IMR-90 (cell line): ENCODE data around the gene TUBGCP3. TPM values are rescaled to one million over a fixed set of nuclear protein-coding genes. Genes with fewer than 3 reads are reported as not detected.

Experiments used
- ATAC-seq: fragments of 200-7000 bp; cut with Tn5 transposase; 2 replicates; pipeline ENCODE4 v1.9.1; 2020; ENCODE audit warnings: low read depth, mild to moderate bottlenecking, moderate library complexity
- BruUV-seq: library from RNA; stranded (reverse); fragments of 400-500 nt; replicated peaks from 2 replicates; lab custom pipeline; 2021; lab: Mats Ljungman, UMichigan
- CTCF ChIA-PET: fragments of 300-600 bp; formaldehyde crosslinking; extraction: SDS; loops from one replicate; lab custom pipeline; 2021; ENCODE audit warnings: antibody characterized with exemption; lab: Yijun Ruan, JAX
- POLR2A ChIA-PET: fragments of 300-600 bp; sonication (Branson Sonifier 250); formaldehyde crosslinking; loops from one replicate; lab custom pipeline; 2022; ENCODE audit warnings: antibody characterized with exemption; ENCODE audit not compliant: unreplicated experiment; lab: Charles Lee
- DNase-seq: peaks from one replicate; pipeline ENCODE4 v3.0.0; 2013
- H2AFZ ChIP-seq: replicated peaks from 2 replicates; pipeline ENCODE3; 2013; ENCODE audit warnings: low read length, mild to moderate bottlenecking; ENCODE audit not compliant: poor library complexity
- H2AK5ac ChIP-seq: 2 replicates; pipeline ENCODE4 v1.6.1; 2013; ENCODE audit warnings: low read depth, low read length, inconsistent platforms
- H2AK9ac ChIP-seq: replicated peaks from 2 replicates; pipeline ENCODE3; 2013; ENCODE audit warnings: mild to moderate bottlenecking, low read depth, low read length, moderate library complexity; ENCODE audit not compliant: poor library complexity
- H2BK120ac ChIP-seq: 2 replicates; pipeline ENCODE4 v1.6.1; 2013; ENCODE audit warnings: low read depth, low read length, inconsistent platforms
- H2BK15ac ChIP-seq: 3 replicates; pipeline ENCODE4 v1.6.1; 2013; ENCODE audit warnings: low read depth, low read length, inconsistent platforms
- H2BK20ac ChIP-seq: 2 replicates; pipeline ENCODE4 v1.6.1; 2013; ENCODE audit warnings: low read depth, mild to moderate bottlenecking, inconsistent platforms, low read length, moderate library complexity
- H2BK5ac ChIP-seq: 2 replicates; pipeline ENCODE4 v1.6.1; 2013; ENCODE audit warnings: mild to moderate bottlenecking, low read depth, low read length, inconsistent platforms; ENCODE audit not compliant: poor library complexity, severe bottlenecking
- H3K14ac ChIP-seq: replicated peaks from 2 replicates; pipeline ENCODE4 v1.6.1; 2013; ENCODE audit warnings: low read depth, low read length, inconsistent platforms
- H3K18ac ChIP-seq: 2 replicates; pipeline ENCODE4 v1.6.1; 2013; ENCODE audit warnings: low read depth, low read length, control low read depth
- H3K23ac ChIP-seq: 2 replicates; pipeline ENCODE4 v1.6.1; 2013; ENCODE audit warnings: low read depth, low read length, inconsistent platforms
- H3K27ac ChIP-seq: 2 replicates; pipeline ENCODE4 v1.5.1; 2013; ENCODE audit warnings: mild to moderate bottlenecking, control low read depth, low read length; ENCODE audit not compliant: insufficient read depth
- H3K27me3 ChIP-seq: 2 replicates; pipeline ENCODE4 v1.6.1; 2013; ENCODE audit warnings: low read length; ENCODE audit not compliant: control insufficient read depth, insufficient read depth
- H3K36me3 ChIP-seq: 2 replicates; pipeline ENCODE4 v1.6.1; 2013; ENCODE audit warnings: low read length, mixed read lengths; ENCODE audit not compliant: control insufficient read depth, insufficient read depth
- H3K4ac ChIP-seq: 2 replicates; pipeline ENCODE4 v1.6.1; 2013; ENCODE audit warnings: low read depth, low read length, inconsistent platforms
- H3K4me1 ChIP-seq: 2 replicates; pipeline ENCODE4 v1.6.1; 2013; ENCODE audit warnings: low read length, mixed read lengths; ENCODE audit not compliant: control insufficient read depth, insufficient read depth
- H3K4me2 ChIP-seq: 2 replicates; pipeline ENCODE4 v1.6.1; 2013; ENCODE audit warnings: low read depth, mild to moderate bottlenecking, control low read depth, low read length, moderate library complexity
- H3K4me3 ChIP-seq: 2 replicates; pipeline ENCODE4 v1.5.1; 2013; ENCODE audit warnings: low read depth, mild to moderate bottlenecking, control low read depth, low read length, moderate library complexity; ENCODE audit not compliant: insufficient read depth
- H3K56ac ChIP-seq: 2 replicates; pipeline ENCODE4 v1.6.1; 2013; ENCODE audit warnings: low read length, inconsistent platforms; ENCODE audit not compliant: insufficient read depth; ENCODE audit errors: extremely low read depth
- H3K79me1 ChIP-seq, 2 experiments: 2 replicates each; pipeline ENCODE4 v1.6.1; 2013; ENCODE audit warnings: low read length in 2 of 2, inconsistent platforms in 1 of 2, low read depth in 1 of 2
- H3K9ac ChIP-seq: 2 replicates; pipeline ENCODE4 v1.6.1; 2013; ENCODE audit warnings: low read depth, low read length, control low read depth
- H3K9me1 ChIP-seq: 2 replicates; pipeline ENCODE4 v1.6.1; 2013; ENCODE audit warnings: low read length, inconsistent platforms; ENCODE audit not compliant: insufficient read depth
- H3K9me3 ChIP-seq: 2 replicates; pipeline ENCODE4 v1.6.1; 2013; ENCODE audit warnings: low read length; ENCODE audit not compliant: control insufficient read depth, insufficient read depth
- H4K20me1 ChIP-seq: 2 replicates; pipeline ENCODE4 v1.6.1; 2013; ENCODE audit warnings: low read length, inconsistent platforms; ENCODE audit not compliant: insufficient read depth
- H4K5ac ChIP-seq: 2 replicates; pipeline ENCODE4 v1.6.1; 2013; ENCODE audit warnings: mild to moderate bottlenecking, low read depth, low read length, control low read depth
- H4K8ac ChIP-seq, 2 experiments: 2 replicates each; pipeline ENCODE4 v1.6.1; 2013; ENCODE audit warnings: low read depth in 2 of 2, low read length in 2 of 2, control low read depth in 1 of 2, inconsistent platforms in 1 of 2
- H4K91ac ChIP-seq: 2 replicates; pipeline ENCODE4 v1.6.1; 2013; ENCODE audit warnings: low read depth, low read length, inconsistent platforms; ENCODE audit not compliant: insufficient read depth
- BHLHE40 ChIP-seq: fragments of 150-350 bp; IDR thresholded peaks from 2 replicates; pipeline ENCODE4 v1.6.1; 2016; ENCODE audit warnings: mild to moderate bottlenecking, low read depth, low read length
- CHD1 ChIP-seq: IDR thresholded peaks from 2 replicates; pipeline ENCODE4 v1.6.1; 2012; ENCODE audit warnings: low read depth, low read length, improper control_type of control experiment
- FOS ChIP-seq: fragments of 150-350 bp; IDR thresholded peaks from 2 replicates; pipeline ENCODE4 v1.6.1; 2016; ENCODE audit warnings: low read depth, low read length
- MAFK ChIP-seq: IDR thresholded peaks from 2 replicates; pipeline ENCODE4 v1.6.1; 2012; ENCODE audit warnings: low read depth, low read length, improper control_type of control experiment
- POLR2A ChIP-seq: IDR thresholded peaks from 2 replicates; pipeline ENCODE4 v1.6.1; 2012; ENCODE audit warnings: mild to moderate bottlenecking, low read depth, low read length
- RAD21 ChIP-seq: IDR thresholded peaks from 2 replicates; pipeline ENCODE4 v1.6.1; 2012; ENCODE audit warnings: low read length, improper control_type of control experiment
- RCOR1 ChIP-seq: IDR thresholded peaks from 2 replicates; pipeline ENCODE4 v1.6.1; 2012; ENCODE audit warnings: mild to moderate bottlenecking, low read length, improper control_type of control experiment; ENCODE audit not compliant: insufficient replicate concordance
- RFX5 ChIP-seq: IDR thresholded peaks from 2 replicates; pipeline ENCODE4 v1.8.0; 2012; ENCODE audit warnings: low read depth, mild to moderate bottlenecking, low read length, moderate library complexity
- SMC3 ChIP-seq: fragments of 150-350 bp; IDR thresholded peaks from 2 replicates; pipeline ENCODE4 v1.6.1; 2016; ENCODE audit warnings: low read depth, mild to moderate bottlenecking, antibody characterized with exemption, low read length, moderate library complexity
- WGBS, 2 experiments: methylation state at CpG; one replicate each; pipeline versions ENCODE4 v1.1.5 to v1.1.7; 2013; ENCODE audit warnings: missing lambda C conversion rate in 2 of 2; ENCODE audit not compliant: insufficient read length in 1 of 2; ENCODE audit errors: extremely low coverage in 2 of 2; 5-methylcytosine and 5-hydroxymethylcytosine counted together
- dilution Hi-C: fragments of 300-500 bp; cut with HindIII; formaldehyde crosslinking; loops from one replicate; pipeline ENCODE4 v1.14.3; 2018; ENCODE audit warnings: low sequenced_read_pairs; ENCODE audit not compliant: unreplicated experiment
- in situ Hi-C: fragments of 300-500 bp; cut with MboI; formaldehyde crosslinking; loops from 3 replicates; pipeline ENCODE4 v1.14.3; 2019; ENCODE audit warnings: low sequenced_read_pairs, inconsistent platforms, mixed read lengths
- intact Hi-C: fragments of 100-400 bp; cut with micrococcal nuclease; formaldehyde crosslinking; loops from 2 replicates; pipeline ENCODE4 v1.10.0; 2022
- polyA plus RNA-seq, 3 experiments: library from polyadenylated mRNA; depleted of rRNA; stranded (reverse); fragments of >200 nt; gene quantifications; 2 replicates each; pipeline ENCODE4 v1.2.3, GENCODE V29; 2012; ENCODE audit warnings: low replicate concordance in 1 of 3
- total RNA-seq: library from RNA; depleted of rRNA; stranded (reverse); fragments of >200 nt; gene quantifications from 2 replicates; pipeline ENCODE4 v1.2.3, GENCODE V29; 2012

TUBGCP3 gene
- total and polyA plus RNA-seq, 2 of the 4 experiments (the other 2 are of a cell fraction) = 16.0 to 17.8 TPM

DNA sequence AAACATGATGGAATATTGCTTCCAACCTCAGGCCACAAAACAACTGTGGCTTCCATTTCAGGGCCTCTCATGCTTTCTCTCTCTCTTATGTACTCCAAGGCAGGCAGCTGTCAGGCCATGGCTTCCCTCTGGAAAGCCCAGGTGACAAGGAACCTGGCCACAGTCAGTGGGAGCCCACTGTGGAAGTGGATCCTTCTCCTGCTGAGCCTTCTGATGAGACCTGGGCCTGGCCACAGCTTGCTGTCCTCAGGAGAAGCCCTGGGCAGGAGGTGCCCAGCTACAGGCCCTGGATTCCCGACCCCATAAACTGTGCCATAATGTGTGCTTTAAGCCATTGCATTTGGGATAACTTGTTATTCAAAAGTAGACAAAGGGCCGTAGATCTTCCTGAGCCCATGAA, 140.6 kb downstream of the TUBGCP3 start:
- no CpG with 5 or more reads among the region's 2 CpGs for WGBS, 2 experiments
- Histone ChIP-seq H4K91ac (no peak overlapping the region), H2AFZ (no peak overlapping the region), H3K4me2 (no peak overlapping the region), H3K4me1 (no peaks in the 10 kb centered on the region), H2BK20ac (no peak overlapping the region), H3K9me3 (no peaks in the 10 kb centered on the region), H4K5ac (no peak overlapping the region), H4K8ac (no peak overlapping the region), H3K18ac (no peak overlapping the region), H4K20me1 (no peaks in the 10 kb centered on the region), H2AK9ac (no peak overlapping the region), H3K27ac (no peak overlapping the region), H2BK5ac (no peak overlapping the region), H2AK5ac (no peak overlapping the region), H3K56ac (no peak overlapping the region), H3K79me1 (no peaks in the 10 kb centered on the region), H3K9me1 (no peaks in the 10 kb centered on the region), H3K4ac (no peak overlapping the region), H3K14ac (no peak overlapping the region), H3K23ac (no peak overlapping the region), H3K27me3 (peaks cover 11% of the 10 kb centered on the region), H3K36me3 (no peaks in the 10 kb centered on the region), H3K4me3 (no peak overlapping the region), H2BK120ac (no peak overlapping the region), H2BK15ac (no peak overlapping the region), H3K9ac (no peak overlapping the region)
- dilution Hi-C loops = no loop called here
- ATAC-seq (no peak), DNase-seq (no peak)
- ChIA-PET POLR2A (no interaction called here), CTCF (no interaction called here)
- intact Hi-C loops = loop anchor here (10.0 kb wide), 1 partner anchor 1383 kb away; no protein-coding TSS in a partner anchor
- in situ Hi-C loops = no loop called here
- no peak for TF ChIP-seq CHD1
- TF ChIP-seq MAFK = no peak
- no peak for TF ChIP-seq FOS
- TF ChIP-seq RFX5 = no peak
- TF ChIP-seq SMC3 = no peak
- no peak for TF ChIP-seq POLR2A
- no peak for TF ChIP-seq BHLHE40
- no peak for TF ChIP-seq RAD21
- TF ChIP-seq RCOR1 = no peak
- BruUV-seq = no TSS peak
